Breast epithelium (tissue), 3 donors: Measurements from ENCODE around the gene TMEM132C.

ENCODE experiments used
- POLR2A ChIP-seq: fragments of 450-650 bp; IDR thresholded peaks from one replicate; pipeline ENCODE4 v1.6.1; 2016; ENCODE audit warnings: antibody characterized with exemption, mild to moderate bottlenecking, moderate library complexity
- POLR2AphosphoS5 ChIP-seq, 3 donors: sonication (generic); formaldehyde crosslinking; IDR thresholded peaks; one replicate each; pipeline ENCODE4 v1.6.1; 2017; ENCODE audit warnings: antibody characterized with exemption in 3 of 3
- TF ChIP-seq, protein P1 (sequence below), 3 donors: fragments of 450-650 bp; IDR thresholded peaks; one replicate each; pipeline ENCODE4 v1.5.1; 2016 to 2017; ENCODE audit warnings: antibody characterized with exemption in 3 of 3, mild to moderate bottlenecking in 3 of 3, moderate library complexity in 3 of 3

DNA sequence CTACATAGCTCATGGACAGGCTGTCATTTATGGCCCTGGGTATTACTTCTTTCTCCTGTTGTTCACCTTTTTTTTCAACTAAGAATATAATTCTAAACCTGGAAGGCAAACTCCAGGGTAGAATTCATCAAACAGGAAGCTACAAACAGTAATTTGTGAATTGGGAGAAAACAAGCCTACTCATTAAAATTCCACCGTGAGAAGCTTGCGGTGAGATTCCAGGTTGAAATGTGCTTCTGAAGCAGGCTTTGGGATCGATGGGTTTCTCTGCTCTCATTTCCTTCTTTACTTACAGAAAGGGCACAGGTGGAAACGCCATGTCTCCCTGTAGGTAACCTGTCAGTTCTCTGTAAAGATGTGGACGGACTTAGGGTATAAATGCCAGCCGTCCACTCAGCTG is 257.5 kb downstream of the TMEM132C start:
- TF ChIP-seq, protein P1, sequence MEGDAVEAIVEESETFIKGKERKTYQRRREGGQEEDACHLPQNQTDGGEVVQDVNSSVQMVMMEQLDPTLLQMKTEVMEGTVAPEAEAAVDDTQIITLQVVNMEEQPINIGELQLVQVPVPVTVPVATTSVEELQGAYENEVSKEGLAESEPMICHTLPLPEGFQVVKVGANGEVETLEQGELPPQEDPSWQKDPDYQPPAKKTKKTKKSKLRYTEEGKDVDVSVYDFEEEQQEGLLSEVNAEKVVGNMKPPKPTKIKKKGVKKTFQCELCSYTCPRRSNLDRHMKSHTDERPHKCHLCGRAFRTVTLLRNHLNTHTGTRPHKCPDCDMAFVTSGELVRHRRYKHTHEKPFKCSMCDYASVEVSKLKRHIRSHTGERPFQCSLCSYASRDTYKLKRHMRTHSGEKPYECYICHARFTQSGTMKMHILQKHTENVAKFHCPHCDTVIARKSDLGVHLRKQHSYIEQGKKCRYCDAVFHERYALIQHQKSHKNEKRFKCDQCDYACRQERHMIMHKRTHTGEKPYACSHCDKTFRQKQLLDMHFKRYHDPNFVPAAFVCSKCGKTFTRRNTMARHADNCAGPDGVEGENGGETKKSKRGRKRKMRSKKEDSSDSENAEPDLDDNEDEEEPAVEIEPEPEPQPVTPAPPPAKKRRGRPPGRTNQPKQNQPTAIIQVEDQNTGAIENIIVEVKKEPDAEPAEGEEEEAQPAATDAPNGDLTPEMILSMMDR (IDR thresholded peaks at IDR 0.05): no peak
- TF ChIP-seq POLR2A (no peak), POLR2AphosphoS5 (IDR thresholded peaks at IDR 0.05) (no peak)
